ENCODE data around the gene SHC2.

DNA sequence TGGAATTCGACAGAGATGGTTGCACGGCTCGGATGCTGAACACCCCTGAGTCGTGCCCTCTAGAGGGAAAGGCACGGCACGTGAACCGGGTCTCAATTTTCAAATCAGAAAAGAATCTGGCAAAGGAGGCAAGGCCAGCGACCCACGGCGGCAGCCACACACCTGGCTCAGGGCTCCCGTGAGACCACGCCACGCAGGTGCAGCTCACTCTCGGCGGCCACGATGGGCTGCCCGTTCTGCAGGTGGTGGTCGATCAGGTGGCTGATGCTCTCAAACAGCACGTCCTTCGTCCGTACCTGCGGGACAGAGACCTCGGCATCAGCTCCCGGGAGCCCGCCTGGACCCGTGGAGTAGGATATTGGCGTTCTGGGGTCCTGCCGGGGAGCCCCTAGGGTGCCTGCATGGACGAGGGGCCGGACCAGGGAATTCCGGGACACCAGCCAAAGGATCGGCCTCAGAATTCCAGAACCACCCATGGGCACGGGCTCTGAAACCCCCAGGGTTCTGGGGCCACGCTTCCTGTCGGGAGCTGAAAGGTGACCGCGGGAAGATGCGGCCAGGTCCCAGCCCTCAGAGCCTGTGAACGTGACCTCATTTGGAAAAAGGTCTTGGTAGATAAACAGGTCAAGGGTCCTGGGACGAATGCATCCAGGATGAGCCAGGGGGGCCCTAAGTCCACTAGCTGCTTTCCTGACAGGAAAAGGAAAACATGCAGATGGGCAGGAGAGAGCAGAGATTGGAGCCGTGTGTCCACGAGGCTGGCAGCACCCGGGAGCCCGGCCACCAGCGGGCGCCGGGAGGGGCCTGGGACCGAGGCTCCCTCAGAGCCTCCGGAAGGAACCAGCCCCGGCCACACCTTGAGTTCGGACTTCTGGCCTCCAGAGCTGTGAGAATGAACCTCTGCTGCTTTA lies 41.8 kb downstream of the SHC2 start:
- TF ChIP-seq, protein P1, sequence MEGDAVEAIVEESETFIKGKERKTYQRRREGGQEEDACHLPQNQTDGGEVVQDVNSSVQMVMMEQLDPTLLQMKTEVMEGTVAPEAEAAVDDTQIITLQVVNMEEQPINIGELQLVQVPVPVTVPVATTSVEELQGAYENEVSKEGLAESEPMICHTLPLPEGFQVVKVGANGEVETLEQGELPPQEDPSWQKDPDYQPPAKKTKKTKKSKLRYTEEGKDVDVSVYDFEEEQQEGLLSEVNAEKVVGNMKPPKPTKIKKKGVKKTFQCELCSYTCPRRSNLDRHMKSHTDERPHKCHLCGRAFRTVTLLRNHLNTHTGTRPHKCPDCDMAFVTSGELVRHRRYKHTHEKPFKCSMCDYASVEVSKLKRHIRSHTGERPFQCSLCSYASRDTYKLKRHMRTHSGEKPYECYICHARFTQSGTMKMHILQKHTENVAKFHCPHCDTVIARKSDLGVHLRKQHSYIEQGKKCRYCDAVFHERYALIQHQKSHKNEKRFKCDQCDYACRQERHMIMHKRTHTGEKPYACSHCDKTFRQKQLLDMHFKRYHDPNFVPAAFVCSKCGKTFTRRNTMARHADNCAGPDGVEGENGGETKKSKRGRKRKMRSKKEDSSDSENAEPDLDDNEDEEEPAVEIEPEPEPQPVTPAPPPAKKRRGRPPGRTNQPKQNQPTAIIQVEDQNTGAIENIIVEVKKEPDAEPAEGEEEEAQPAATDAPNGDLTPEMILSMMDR (conservative IDR thresholded peaks at IDR 0.05; ENCODE audit: low read depth in 2 of 2) = no peak
- TF ChIP-seq POLR2AphosphoS5 (IDR thresholded peaks at IDR 0.05; ENCODE audit: low read depth) = no peak
- TF ChIP-seq, protein P2, sequence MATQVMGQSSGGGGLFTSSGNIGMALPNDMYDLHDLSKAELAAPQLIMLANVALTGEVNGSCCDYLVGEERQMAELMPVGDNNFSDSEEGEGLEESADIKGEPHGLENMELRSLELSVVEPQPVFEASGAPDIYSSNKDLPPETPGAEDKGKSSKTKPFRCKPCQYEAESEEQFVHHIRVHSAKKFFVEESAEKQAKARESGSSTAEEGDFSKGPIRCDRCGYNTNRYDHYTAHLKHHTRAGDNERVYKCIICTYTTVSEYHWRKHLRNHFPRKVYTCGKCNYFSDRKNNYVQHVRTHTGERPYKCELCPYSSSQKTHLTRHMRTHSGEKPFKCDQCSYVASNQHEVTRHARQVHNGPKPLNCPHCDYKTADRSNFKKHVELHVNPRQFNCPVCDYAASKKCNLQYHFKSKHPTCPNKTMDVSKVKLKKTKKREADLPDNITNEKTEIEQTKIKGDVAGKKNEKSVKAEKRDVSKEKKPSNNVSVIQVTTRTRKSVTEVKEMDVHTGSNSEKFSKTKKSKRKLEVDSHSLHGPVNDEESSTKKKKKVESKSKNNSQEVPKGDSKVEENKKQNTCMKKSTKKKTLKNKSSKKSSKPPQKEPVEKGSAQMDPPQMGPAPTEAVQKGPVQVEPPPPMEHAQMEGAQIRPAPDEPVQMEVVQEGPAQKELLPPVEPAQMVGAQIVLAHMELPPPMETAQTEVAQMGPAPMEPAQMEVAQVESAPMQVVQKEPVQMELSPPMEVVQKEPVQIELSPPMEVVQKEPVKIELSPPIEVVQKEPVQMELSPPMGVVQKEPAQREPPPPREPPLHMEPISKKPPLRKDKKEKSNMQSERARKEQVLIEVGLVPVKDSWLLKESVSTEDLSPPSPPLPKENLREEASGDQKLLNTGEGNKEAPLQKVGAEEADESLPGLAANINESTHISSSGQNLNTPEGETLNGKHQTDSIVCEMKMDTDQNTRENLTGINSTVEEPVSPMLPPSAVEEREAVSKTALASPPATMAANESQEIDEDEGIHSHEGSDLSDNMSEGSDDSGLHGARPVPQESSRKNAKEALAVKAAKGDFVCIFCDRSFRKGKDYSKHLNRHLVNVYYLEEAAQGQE (IDR thresholded peaks at IDR 0.05; ENCODE audit: unreplicated experiment) = no peak
- TF ChIP-seq ZNF331 (CRISPR knock-in tag; IDR thresholded peaks at IDR 0.05; ENCODE audit: low read depth) = no peak
- no peak for TF ChIP-seq EZH2 (IDR thresholded peaks at IDR 0.05; ENCODE audit: low read depth, unreplicated experiment)
- TF ChIP-seq EZH2phosphoT487 (IDR thresholded peaks at IDR 0.05; ENCODE audit: unreplicated experiment) = no peak
- no peak for TF ChIP-seq STAT1 (IDR thresholded peaks at IDR 0.05; ENCODE audit: unreplicated experiment)

All from GM23338 (cell line).